Transverse colon (tissue), 4 donors: Measurements from ENCODE around the gene IKZF1. TPM values are rescaled to one million over a fixed set of nuclear protein-coding genes. Genes with fewer than 3 reads are reported as not detected.

ENCODE experiments used
- DNase-seq: peaks from one replicate; pipeline ENCODE4 v3.0.0-alpha.2; 2019
- H3K27ac ChIP-seq, 4 donors: fragments of 200-600 bp; sonication (generic); 2 replicates each; pipeline ENCODE4 v1.5.1; 2016 to 2018; ENCODE audit warnings: inconsistent platforms in 4 of 4
- H3K27me3 ChIP-seq: fragments of 200-600 bp; sonication (generic); 2 replicates; pipeline ENCODE4 v1.5.1; 2017; ENCODE audit warnings: inconsistent platforms
- H3K36me3 ChIP-seq, 4 donors: fragments of 200-600 bp; sonication (generic); 2 replicates each; pipeline ENCODE4 v1.5.1; 2017 to 2019; ENCODE audit warnings: inconsistent platforms in 4 of 4
- H3K4me1 ChIP-seq, 4 donors: fragments of 200-600 bp; sonication (generic); 2 replicates each; pipeline ENCODE4 v1.5.1; 2017 to 2020; ENCODE audit warnings: inconsistent platforms in 4 of 4
- H3K4me3 ChIP-seq, 4 donors: fragments of 200-600 bp; sonication (generic); 1 replicate in 1 of 4; 2 replicates in 3 of 4; pipeline versions ENCODE4 v1.5.1 to v1.6.1; 2017 to 2019; ENCODE audit warnings: inconsistent platforms in 4 of 4
- H3K9me3 ChIP-seq, 2 donors: fragments of 200-600 bp; sonication (generic); 2 replicates each; pipeline ENCODE4 v1.5.1; 2017 to 2019; ENCODE audit warnings: inconsistent platforms in 2 of 2
- CTCF ChIP-seq, 5 experiments: fragments of 200-600 bp in 3 of 5; fragments of 450-650 bp in 2 of 5; sonication (generic) in 3 of 5; IDR thresholded peaks; 1 replicate in 2 of 5; 2 replicates in 3 of 5; pipeline ENCODE4 v1.5.1; 2016 to 2017; ENCODE audit warnings: antibody characterized with exemption in 5 of 5, inconsistent platforms in 3 of 5, mild to moderate bottlenecking in 2 of 5, moderate library complexity in 1 of 5
- EP300 ChIP-seq: sonication (generic); formaldehyde crosslinking; IDR thresholded peaks from one replicate; pipeline ENCODE4 v1.6.1; 2017; ENCODE audit warnings: antibody characterized with exemption, low read depth
- POLR2A ChIP-seq: fragments of 450-650 bp; IDR thresholded peaks from one replicate; pipeline ENCODE4 v1.6.1; 2016; ENCODE audit warnings: antibody characterized with exemption, mild to moderate bottlenecking, moderate library complexity
- POLR2AphosphoS5 ChIP-seq, 3 donors: sonication (generic); formaldehyde crosslinking; IDR thresholded peaks; one replicate each; pipeline ENCODE4 v1.6.1; 2016; ENCODE audit warnings: antibody characterized with exemption in 3 of 3
- WGBS, 2 donors: methylation state at CpG; one replicate each; pipeline ENCODE4 v1.1.5; 2018; ENCODE audit warnings: low coverage in 1 of 2; 5-methylcytosine and 5-hydroxymethylcytosine counted together
- in situ Hi-C, 4 donors: fragments of 200-750 bp; cut with MboI; loops; one replicate each; pipeline versions ENCODE4 v1.15.0 to v1.15.1; 2017; ENCODE audit warnings: low sequenced_read_pairs in 3 of 4, low pct_ligation_motif_present in 1 of 4, low pct_unique_long_range_greater_than_20kb in 1 of 4
- intact Hi-C: fragments of 100-400 bp; cut with DNase I; formaldehyde crosslinking; loops from one replicate; pipeline ENCODE4 v1.15.1; 2023; ENCODE audit warnings: low total_unique reads
- total RNA-seq, 4 donors: library from RNA; depleted of rRNA; stranded (reverse); fragments of >200 nt; gene quantifications; one replicate each; pipeline ENCODE4 v1.1.0, GENCODE V29; 2016

Gene IKZF1
- total RNA-seq, 4 donors from 2014 or later, result 9.2 to 116 (median 29.1) TPM

- 70 to 75% methylated on average over 2 to 17 of the region's 17 CpGs for WGBS, 2 donors
- H3K9me3 ChIP-seq, result no peaks in the 10 kb centered on the region
These were observed 13.5 kb downstream of the IKZF1 start for GRCh38 chr7:50317697-50318669.

GRCh38 chr7:50321487-50322067 is 17.1 kb downstream of the IKZF1 start:
- in situ Hi-C loops, result no loop called here
- TF ChIP-seq POLR2A, result no peak
- no peak for TF ChIP-seq EP300
- no peak for TF ChIP-seq POLR2AphosphoS5 (IDR thresholded peaks at IDR 0.05)
- TF ChIP-seq CTCF (IDR thresholded peaks at IDR 0.05), result no peak
- no peaks in the 10 kb centered on the region for H3K4me1 ChIP-seq
- peak overlapping the region in 1 of 4 donors; percentile 28 for H3K27ac ChIP-seq
- H3K4me3 ChIP-seq, result no peak overlapping the region
- no peaks in the 10 kb centered on the region for H3K27me3 ChIP-seq
- intact Hi-C loops, result no loop called here
- no peaks in the 10 kb centered on the region for H3K9me3 ChIP-seq
- H3K36me3 ChIP-seq, result no peaks in the 10 kb centered on the region
- no peak for DNase-seq
- 64 to 70% methylated on average over 6 of the region's 6 CpGs for WGBS, 2 donors

More at GRCh38 chr7:50317697-50318669, 13.5 kb downstream of the IKZF1 start:
- in situ Hi-C loops (no loop called here), intact Hi-C loops (no loop called here)
- H3K4me3 ChIP-seq, result no peak overlapping the region
- no peaks in the 10 kb centered on the region for H3K36me3 ChIP-seq
- TF ChIP-seq POLR2A (no peak), CTCF (IDR thresholded peaks at IDR 0.05) (no peak)
- DNase-seq, result no peak
- H3K27me3 ChIP-seq, result no peaks in the 10 kb centered on the region
- peak overlapping the region; percentile 45 to 79 (median 58) for H3K27ac ChIP-seq
- H3K4me1 ChIP-seq, result no peaks in the 10 kb centered on the region

- Histone ChIP-seq H3K4me3 (no peak overlapping the region), H3K4me1 (no peaks in the 10 kb centered on the region), H3K9me3 (no peaks in the 10 kb centered on the region), H3K27ac (no peak overlapping the region), H3K36me3 (no peaks in the 10 kb centered on the region), H3K27me3 (no peaks in the 10 kb centered on the region)
- WGBS, 2 donors, result 71 to 84% methylated on average over 3 of the region's 3 CpGs
- TF ChIP-seq POLR2A (no peak), POLR2AphosphoS5 (IDR thresholded peaks at IDR 0.05) (no peak), EP300 (no peak), CTCF (IDR thresholded peaks at IDR 0.05) (no peak)
- intact Hi-C loops (no loop called here), in situ Hi-C loops (no loop called here)
- DNase-seq, result no peak
These were observed 19.6 kb downstream of the IKZF1 start for GRCh38 chr7:50324113-50324512.

GRCh38 chr7:50327443-50327842 is 22.9 kb downstream of the IKZF1 start:
- Histone ChIP-seq H3K27me3 (no peaks in the 10 kb centered on the region), H3K4me1 (peaks cover 0 to 5% (median 0%) of the 10 kb centered on the region in 4 donors), H3K4me3 (no peak overlapping the region), H3K9me3 (no peaks in the 10 kb centered on the region), H3K36me3 (no peaks in the 10 kb centered on the region), H3K27ac (no peak overlapping the region)
- 75% methylated on average over 10 of the region's 10 CpGs; no CpG with 5 or more reads in 1 of the 2 donors for WGBS, 2 donors
- intact Hi-C loops, result no loop called here
- TF ChIP-seq POLR2A (no peak), POLR2AphosphoS5 (IDR thresholded peaks at IDR 0.05) (no peak), CTCF (IDR thresholded peaks at IDR 0.05) (no peak), EP300 (no peak)
- in situ Hi-C loops, result no loop called here
- no peak for DNase-seq
